Transverse colon (tissue), 4 donors: Measurements from ENCODE around the gene HIVEP1. TPM values are rescaled to one million over a fixed set of nuclear protein-coding genes. Genes with fewer than 3 reads are reported as not detected.

Source experiments
- DNase-seq: peaks from one replicate; pipeline ENCODE4 v3.0.0-alpha.2; 2019
- H3K27ac ChIP-seq, 4 donors: fragments of 200-600 bp; sonication (generic); 2 replicates each; pipeline ENCODE4 v1.5.1; 2016 to 2018; ENCODE audit warnings: inconsistent platforms in 4 of 4
- H3K27me3 ChIP-seq: fragments of 200-600 bp; sonication (generic); 2 replicates; pipeline ENCODE4 v1.5.1; 2017; ENCODE audit warnings: inconsistent platforms
- H3K36me3 ChIP-seq, 4 donors: fragments of 200-600 bp; sonication (generic); 2 replicates each; pipeline ENCODE4 v1.5.1; 2017 to 2019; ENCODE audit warnings: inconsistent platforms in 4 of 4
- H3K4me1 ChIP-seq, 4 donors: fragments of 200-600 bp; sonication (generic); 2 replicates each; pipeline ENCODE4 v1.5.1; 2017 to 2020; ENCODE audit warnings: inconsistent platforms in 4 of 4
- H3K4me3 ChIP-seq, 4 donors: fragments of 200-600 bp; sonication (generic); 1 replicate in 1 of 4; 2 replicates in 3 of 4; pipeline versions ENCODE4 v1.5.1 to v1.6.1; 2017 to 2019; ENCODE audit warnings: inconsistent platforms in 4 of 4
- H3K9me3 ChIP-seq, 2 donors: fragments of 200-600 bp; sonication (generic); 2 replicates each; pipeline ENCODE4 v1.5.1; 2017 to 2019; ENCODE audit warnings: inconsistent platforms in 2 of 2
- EP300 ChIP-seq: sonication (generic); formaldehyde crosslinking; IDR thresholded peaks from one replicate; pipeline ENCODE4 v1.6.1; 2017; ENCODE audit warnings: antibody characterized with exemption, low read depth
- POLR2A ChIP-seq: fragments of 450-650 bp; IDR thresholded peaks from one replicate; pipeline ENCODE4 v1.6.1; 2016; ENCODE audit warnings: antibody characterized with exemption, mild to moderate bottlenecking, moderate library complexity
- POLR2AphosphoS5 ChIP-seq, 3 donors: sonication (generic); formaldehyde crosslinking; IDR thresholded peaks; one replicate each; pipeline ENCODE4 v1.6.1; 2016; ENCODE audit warnings: antibody characterized with exemption in 3 of 3
- WGBS, 2 donors: methylation state at CpG; one replicate each; pipeline ENCODE4 v1.1.5; 2018; ENCODE audit warnings: low coverage in 1 of 2; 5-methylcytosine and 5-hydroxymethylcytosine counted together
- in situ Hi-C, 4 donors: fragments of 200-750 bp; cut with MboI; loops; one replicate each; pipeline versions ENCODE4 v1.15.0 to v1.15.1; 2017; ENCODE audit warnings: low sequenced_read_pairs in 3 of 4, low pct_ligation_motif_present in 1 of 4, low pct_unique_long_range_greater_than_20kb in 1 of 4
- intact Hi-C: fragments of 100-400 bp; cut with DNase I; formaldehyde crosslinking; loops from one replicate; pipeline ENCODE4 v1.15.1; 2023; ENCODE audit warnings: low total_unique reads
- total RNA-seq, 4 donors: library from RNA; depleted of rRNA; stranded (reverse); fragments of >200 nt; gene quantifications; one replicate each; pipeline ENCODE4 v1.1.0, GENCODE V29; 2016
- TF ChIP-seq, protein P1 (sequence below), 5 experiments: fragments of 200-600 bp in 3 of 5; fragments of 450-650 bp in 2 of 5; sonication (generic) in 3 of 5; IDR thresholded peaks; 1 replicate in 2 of 5; 2 replicates in 3 of 5; pipeline ENCODE4 v1.5.1; 2016 to 2017; ENCODE audit warnings: antibody characterized with exemption in 5 of 5, inconsistent platforms in 3 of 5, mild to moderate bottlenecking in 2 of 5, moderate library complexity in 1 of 5

Gene HIVEP1
- total RNA-seq, 4 donors from 2014 or later = 18.9 to 90.9 (median 30.5) TPM

DNA sequence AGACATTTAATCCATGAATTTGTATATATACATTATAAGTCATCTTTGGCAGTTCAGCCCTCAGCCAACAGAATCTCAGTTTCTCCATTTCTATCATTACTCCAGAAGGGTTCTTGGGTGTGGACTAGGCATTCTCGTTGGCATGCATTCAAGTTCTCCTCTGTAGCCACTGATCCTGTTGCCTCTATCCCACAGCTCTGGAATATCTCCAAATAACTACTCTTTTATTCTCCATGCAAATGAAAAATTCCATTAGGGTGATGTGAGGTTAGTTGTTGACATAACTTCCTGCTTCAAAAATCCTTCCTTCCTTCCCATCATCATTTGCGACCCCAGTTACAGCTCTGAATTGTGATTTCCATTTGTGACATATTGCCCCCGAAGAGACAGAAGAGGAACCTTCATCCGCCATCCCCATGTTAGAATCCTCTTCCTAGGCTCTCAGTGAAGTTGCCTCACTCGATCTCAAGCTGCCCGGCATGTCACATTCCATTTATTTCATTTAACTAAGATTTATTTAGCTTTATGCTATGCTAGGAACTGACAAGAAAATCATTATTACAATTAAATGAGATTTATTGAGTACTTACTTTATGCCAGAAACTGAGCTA, 184.3 kb downstream of the HIVEP1 start:
- in situ Hi-C loops = no loop called here
- H3K27ac ChIP-seq = no peak overlapping the region
- intact Hi-C loops = no loop called here
- no peaks in the 10 kb centered on the region for H3K27me3 ChIP-seq
- H3K4me3 ChIP-seq = no peak overlapping the region
- WGBS, 2 donors = 74 to 82% methylated on average over 6 of the region's 6 CpGs
- TF ChIP-seq EP300 (no peak), POLR2AphosphoS5 (IDR thresholded peaks at IDR 0.05) (no peak), POLR2A (no peak)
- TF ChIP-seq, protein P1, sequence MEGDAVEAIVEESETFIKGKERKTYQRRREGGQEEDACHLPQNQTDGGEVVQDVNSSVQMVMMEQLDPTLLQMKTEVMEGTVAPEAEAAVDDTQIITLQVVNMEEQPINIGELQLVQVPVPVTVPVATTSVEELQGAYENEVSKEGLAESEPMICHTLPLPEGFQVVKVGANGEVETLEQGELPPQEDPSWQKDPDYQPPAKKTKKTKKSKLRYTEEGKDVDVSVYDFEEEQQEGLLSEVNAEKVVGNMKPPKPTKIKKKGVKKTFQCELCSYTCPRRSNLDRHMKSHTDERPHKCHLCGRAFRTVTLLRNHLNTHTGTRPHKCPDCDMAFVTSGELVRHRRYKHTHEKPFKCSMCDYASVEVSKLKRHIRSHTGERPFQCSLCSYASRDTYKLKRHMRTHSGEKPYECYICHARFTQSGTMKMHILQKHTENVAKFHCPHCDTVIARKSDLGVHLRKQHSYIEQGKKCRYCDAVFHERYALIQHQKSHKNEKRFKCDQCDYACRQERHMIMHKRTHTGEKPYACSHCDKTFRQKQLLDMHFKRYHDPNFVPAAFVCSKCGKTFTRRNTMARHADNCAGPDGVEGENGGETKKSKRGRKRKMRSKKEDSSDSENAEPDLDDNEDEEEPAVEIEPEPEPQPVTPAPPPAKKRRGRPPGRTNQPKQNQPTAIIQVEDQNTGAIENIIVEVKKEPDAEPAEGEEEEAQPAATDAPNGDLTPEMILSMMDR (IDR thresholded peaks at IDR 0.05) = no peak
- H3K9me3 ChIP-seq = no peaks in the 10 kb centered on the region
- H3K36me3 ChIP-seq = no peaks in the 10 kb centered on the region
- DNase-seq = no peak
- H3K4me1 ChIP-seq = no peaks in the 10 kb centered on the region

DNA sequence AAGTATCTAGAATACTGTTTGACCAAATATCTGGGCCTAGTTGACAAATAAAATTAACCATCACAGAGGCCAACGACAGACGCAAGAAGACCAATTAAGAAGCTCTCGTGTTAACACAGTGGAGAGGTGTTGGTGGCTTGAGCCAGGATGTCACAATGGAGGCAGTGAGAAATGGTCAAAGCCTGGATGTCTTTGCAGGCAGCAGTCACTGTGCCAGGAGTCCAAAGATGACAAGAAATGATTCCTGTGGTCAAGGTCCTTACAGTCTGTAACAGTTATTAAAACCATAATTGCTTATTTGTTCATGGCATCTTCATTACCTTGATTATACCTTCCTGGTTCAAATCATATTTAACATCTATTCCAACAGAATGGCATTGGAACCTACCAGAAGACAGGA, 186.7 kb downstream of the HIVEP1 start:
- Histone ChIP-seq H3K9me3 (no peaks in the 10 kb centered on the region), H3K27ac (no peak overlapping the region), H3K4me1 (no peaks in the 10 kb centered on the region), H3K4me3 (no peak overlapping the region), H3K27me3 (no peaks in the 10 kb centered on the region), H3K36me3 (no peaks in the 10 kb centered on the region)
- in situ Hi-C loops (no loop called here), intact Hi-C loops (no loop called here)
- no peak for TF ChIP-seq EP300
- TF ChIP-seq POLR2AphosphoS5 (IDR thresholded peaks at IDR 0.05) = no peak
- no peak for TF ChIP-seq POLR2A
- TF ChIP-seq, protein P1 (IDR thresholded peaks at IDR 0.05) = no peak
- 91 to 92% methylated on average over 3 of the region's 3 CpGs for WGBS, 2 donors
- DNase-seq = no peak

DNA sequence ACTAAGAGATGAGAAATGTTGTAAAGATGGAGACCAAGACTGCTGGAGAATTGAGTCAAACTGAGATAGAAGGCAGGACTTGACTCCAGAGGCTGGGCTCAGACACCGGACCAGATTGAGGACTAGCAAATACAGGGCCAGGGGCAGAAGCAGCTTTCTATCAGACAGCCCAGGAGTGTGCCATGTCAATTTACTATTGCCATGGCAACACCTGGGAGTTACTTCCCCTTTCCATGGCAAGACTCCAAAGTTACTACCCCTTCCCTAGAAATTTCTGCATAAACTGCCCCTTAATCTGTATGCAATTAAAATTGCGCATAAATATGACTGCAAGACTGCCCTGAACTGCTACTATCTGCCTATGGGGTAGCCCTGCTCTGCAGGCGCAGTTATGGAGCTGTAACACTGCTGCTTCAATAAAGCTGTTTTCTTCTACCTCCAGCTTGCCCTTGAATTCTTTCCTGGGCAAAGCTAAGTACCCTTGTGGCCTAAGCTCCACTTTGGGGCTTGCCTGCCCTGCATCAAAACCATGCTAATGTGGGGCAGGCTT, 188.0 kb downstream of the HIVEP1 start:
- H3K4me1 ChIP-seq = no peaks in the 10 kb centered on the region
- no peak for DNase-seq
- H3K9me3 ChIP-seq = no peaks in the 10 kb centered on the region
- H3K36me3 ChIP-seq = no peaks in the 10 kb centered on the region
- no peak overlapping the region for H3K27ac ChIP-seq
- no peaks in the 10 kb centered on the region for H3K27me3 ChIP-seq
- 100% methylated on average over 1 to 3 of the region's 3 CpGs for WGBS, 2 donors
- no peak for TF ChIP-seq EP300
- no peak for TF ChIP-seq POLR2AphosphoS5 (IDR thresholded peaks at IDR 0.05)
- no peak for TF ChIP-seq POLR2A
- TF ChIP-seq, protein P1 (IDR thresholded peaks at IDR 0.05) = no peak
- no peak overlapping the region for H3K4me3 ChIP-seq
- in situ Hi-C loops = no loop called here
- intact Hi-C loops = no loop called here

DNA sequence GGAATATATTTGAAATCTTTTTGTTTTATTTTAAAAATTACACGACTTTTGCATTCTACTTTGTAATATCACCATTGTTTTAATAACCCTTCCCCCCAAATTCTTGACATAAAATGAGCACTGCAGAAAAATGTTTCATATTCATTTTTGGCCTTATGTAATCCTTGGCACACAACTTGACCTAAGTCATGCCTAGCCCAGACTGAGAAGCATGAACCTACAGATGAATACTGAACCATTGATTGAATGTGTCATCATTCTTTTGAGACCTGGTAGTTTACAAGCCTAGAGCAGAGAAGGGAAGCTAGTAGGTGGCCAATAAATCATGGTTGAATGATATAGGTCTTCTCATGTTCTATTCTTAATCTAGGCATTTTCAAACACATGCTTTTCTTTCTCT, 188.6 kb downstream of the HIVEP1 start:
- no peak overlapping the region for H3K27ac ChIP-seq
- 4 to 41% methylated on average over 1 of the region's 1 CpG for WGBS, 2 donors
- H3K27me3 ChIP-seq = no peaks in the 10 kb centered on the region
- no peaks in the 10 kb centered on the region for H3K9me3 ChIP-seq
- H3K4me1 ChIP-seq = no peaks in the 10 kb centered on the region
- TF ChIP-seq POLR2AphosphoS5 (IDR thresholded peaks at IDR 0.05) (no peak), POLR2A (no peak), EP300 (no peak)
- TF ChIP-seq, protein P1 (IDR thresholded peaks at IDR 0.05) = no peak
- H3K4me3 ChIP-seq = no peak overlapping the region
- no peaks in the 10 kb centered on the region for H3K36me3 ChIP-seq
- DNase-seq = no peak
- in situ Hi-C loops (no loop called here), intact Hi-C loops (no loop called here)
